Measurements from ENCODE around the gene EWSR1. TPM values are rescaled to one million over a fixed set of nuclear protein-coding genes. Genes with fewer than 3 reads are reported as not detected.
"Not testable (repeated sequence)": the region's sequence is repeated elsewhere in the genome, so short reads cannot be mapped to it uniquely, and the experiment has no call there.

Gene EWSR1
- total RNA-seq, 4 donors from 2014 or later, result 132 to 308 (median 170) TPM

- Histone ChIP-seq H3K4me1 (no peaks in the 10 kb centered on the region), H3K4me3 (no peak overlapping the region), H3K9me3 (no peaks in the 10 kb centered on the region), H3K27ac (no peak overlapping the region), H3K27me3 (no peaks in the 10 kb centered on the region), H3K36me3 (no peaks in the 10 kb centered on the region)
- DNase-seq (ENCODE audit: low spot score in 2 of 2), result peak in 1 of 2 donors; percentile 50
- 60% methylated on average over 5 of the region's 7 CpGs for WGBS
- no peak for TF ChIP-seq POLR2A (IDR thresholded peaks at IDR 0.05)
- no peak for TF ChIP-seq EP300 (IDR thresholded peaks at IDR 0.05)
- no peak for TF ChIP-seq POLR2AphosphoS5 (IDR thresholded peaks at IDR 0.05)
- TF ChIP-seq, protein P1, sequence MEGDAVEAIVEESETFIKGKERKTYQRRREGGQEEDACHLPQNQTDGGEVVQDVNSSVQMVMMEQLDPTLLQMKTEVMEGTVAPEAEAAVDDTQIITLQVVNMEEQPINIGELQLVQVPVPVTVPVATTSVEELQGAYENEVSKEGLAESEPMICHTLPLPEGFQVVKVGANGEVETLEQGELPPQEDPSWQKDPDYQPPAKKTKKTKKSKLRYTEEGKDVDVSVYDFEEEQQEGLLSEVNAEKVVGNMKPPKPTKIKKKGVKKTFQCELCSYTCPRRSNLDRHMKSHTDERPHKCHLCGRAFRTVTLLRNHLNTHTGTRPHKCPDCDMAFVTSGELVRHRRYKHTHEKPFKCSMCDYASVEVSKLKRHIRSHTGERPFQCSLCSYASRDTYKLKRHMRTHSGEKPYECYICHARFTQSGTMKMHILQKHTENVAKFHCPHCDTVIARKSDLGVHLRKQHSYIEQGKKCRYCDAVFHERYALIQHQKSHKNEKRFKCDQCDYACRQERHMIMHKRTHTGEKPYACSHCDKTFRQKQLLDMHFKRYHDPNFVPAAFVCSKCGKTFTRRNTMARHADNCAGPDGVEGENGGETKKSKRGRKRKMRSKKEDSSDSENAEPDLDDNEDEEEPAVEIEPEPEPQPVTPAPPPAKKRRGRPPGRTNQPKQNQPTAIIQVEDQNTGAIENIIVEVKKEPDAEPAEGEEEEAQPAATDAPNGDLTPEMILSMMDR (IDR thresholded peaks at IDR 0.05), result no peak
Measured at GRCh38 chr22:29244785-29245625, 23.1 kb upstream of the EWSR1 start.

DNA sequence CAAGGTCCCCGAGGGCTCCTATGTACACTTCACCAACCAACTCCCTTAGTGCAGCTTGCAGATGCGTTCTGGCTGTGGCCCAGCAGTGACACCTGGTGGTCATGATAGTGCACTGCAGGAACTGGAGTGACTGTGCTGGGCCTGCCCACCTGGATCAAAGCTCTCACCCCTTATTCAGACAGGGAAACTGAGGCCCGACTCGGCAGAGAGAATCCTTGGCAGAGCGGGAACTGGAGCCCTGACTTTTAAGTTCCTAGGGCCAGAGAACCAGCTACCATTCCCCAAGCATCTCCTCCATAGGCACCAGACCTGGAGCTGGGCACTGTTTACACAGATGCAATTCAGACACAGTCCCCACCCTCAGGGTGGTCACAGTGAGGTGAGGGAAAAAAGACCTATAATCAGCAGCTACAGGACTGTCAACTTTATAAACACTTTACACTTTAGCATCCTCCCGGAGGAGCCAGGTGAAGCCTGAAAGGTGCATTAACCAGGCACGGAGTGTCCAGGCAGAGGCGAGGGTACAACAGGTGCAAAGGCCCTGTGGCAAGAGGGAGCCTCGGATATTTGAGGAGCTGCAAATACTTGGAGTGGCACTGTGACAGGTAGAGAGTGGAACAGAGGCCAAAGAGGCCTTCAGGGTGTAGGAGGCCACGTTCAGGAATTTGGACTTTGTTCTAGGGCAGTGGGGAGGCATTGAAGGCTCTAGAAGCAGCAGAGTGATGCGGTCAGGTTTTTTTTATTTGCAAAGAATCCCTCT is 22.3 kb upstream of the EWSR1 start:
- no peak overlapping the region for H3K4me3 ChIP-seq
- no peak for DNase-seq (ENCODE audit: low spot score in 2 of 2)
- no peak overlapping the region for H3K27ac ChIP-seq
- WGBS, result 59% methylated on average over 8 of the region's 11 CpGs
- no peaks in the 10 kb centered on the region for H3K9me3 ChIP-seq
- TF ChIP-seq, protein P1 (IDR thresholded peaks at IDR 0.05), result peak; percentile 93 to 97
- TF ChIP-seq EP300 (IDR thresholded peaks at IDR 0.05) (no peak), POLR2A (IDR thresholded peaks at IDR 0.05) (no peak)
- no peaks in the 10 kb centered on the region for H3K4me1 ChIP-seq
- no peaks in the 10 kb centered on the region for H3K27me3 ChIP-seq
- no peaks in the 10 kb centered on the region for H3K36me3 ChIP-seq

DNA sequence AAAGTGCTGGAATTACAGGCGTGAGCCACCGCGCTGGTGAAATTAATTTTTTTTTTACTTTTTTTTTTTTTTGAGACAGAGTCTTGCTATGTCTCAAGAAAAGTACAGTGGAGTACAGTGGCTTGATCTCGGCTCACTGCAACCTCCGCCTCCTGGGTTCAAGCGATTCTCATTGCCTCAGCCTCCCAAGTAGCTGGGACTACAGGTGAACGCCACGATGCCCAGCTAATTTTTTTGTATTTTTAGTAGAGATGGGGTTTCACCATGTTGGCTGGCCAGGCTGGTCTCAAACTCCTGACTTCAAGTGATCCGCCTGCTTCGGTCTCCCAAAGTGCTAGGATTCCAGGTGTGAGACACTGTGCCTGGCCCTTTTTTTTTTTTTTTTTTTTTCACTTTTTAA is 20.2 kb upstream of the EWSR1 start:
- not testable (repeated sequence) for H3K27me3 ChIP-seq; H3K9me3 ChIP-seq; H3K27ac ChIP-seq; H3K4me3 ChIP-seq; H3K36me3 ChIP-seq; H3K4me1 ChIP-seq; DNase-seq (ENCODE audit: low spot score in 2 of 2)
- whole genome bisulfite sequencing, result 94% methylated on average over 10 of the region's 10 CpGs

DNA sequence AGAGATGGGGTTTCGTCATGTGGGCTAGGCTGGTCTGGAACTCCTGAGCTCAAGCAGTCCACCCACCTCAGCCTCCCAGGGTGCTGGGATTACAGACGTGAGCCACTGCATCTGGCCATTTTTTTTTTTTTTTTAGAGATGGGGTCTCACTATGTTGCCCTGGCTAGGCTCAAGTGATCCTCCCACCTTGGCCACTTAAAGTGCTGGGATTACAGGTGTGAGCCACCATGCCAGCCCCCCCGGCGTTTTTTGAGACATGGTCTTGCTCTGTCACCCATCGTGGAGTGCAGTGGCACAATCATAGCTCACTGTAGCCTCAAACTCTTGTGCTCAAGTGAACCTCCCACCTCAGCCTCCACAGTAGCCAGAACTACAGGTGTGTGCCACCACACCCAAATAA is 16.8 kb upstream of the EWSR1 start:
- H3K4me1 ChIP-seq, result no peaks in the 10 kb centered on the region
- WGBS, result 97% methylated on average over 5 of the region's 5 CpGs
- H3K27ac ChIP-seq, result no peak overlapping the region
- no peak overlapping the region for H3K4me3 ChIP-seq
- no peaks in the 10 kb centered on the region for H3K9me3 ChIP-seq
- no peaks in the 10 kb centered on the region for H3K27me3 ChIP-seq
- no peak for DNase-seq (ENCODE audit: low spot score in 2 of 2)
- H3K36me3 ChIP-seq, result no peaks in the 10 kb centered on the region
- no peak for TF ChIP-seq POLR2AphosphoS5 (IDR thresholded peaks at IDR 0.05)

DNA sequence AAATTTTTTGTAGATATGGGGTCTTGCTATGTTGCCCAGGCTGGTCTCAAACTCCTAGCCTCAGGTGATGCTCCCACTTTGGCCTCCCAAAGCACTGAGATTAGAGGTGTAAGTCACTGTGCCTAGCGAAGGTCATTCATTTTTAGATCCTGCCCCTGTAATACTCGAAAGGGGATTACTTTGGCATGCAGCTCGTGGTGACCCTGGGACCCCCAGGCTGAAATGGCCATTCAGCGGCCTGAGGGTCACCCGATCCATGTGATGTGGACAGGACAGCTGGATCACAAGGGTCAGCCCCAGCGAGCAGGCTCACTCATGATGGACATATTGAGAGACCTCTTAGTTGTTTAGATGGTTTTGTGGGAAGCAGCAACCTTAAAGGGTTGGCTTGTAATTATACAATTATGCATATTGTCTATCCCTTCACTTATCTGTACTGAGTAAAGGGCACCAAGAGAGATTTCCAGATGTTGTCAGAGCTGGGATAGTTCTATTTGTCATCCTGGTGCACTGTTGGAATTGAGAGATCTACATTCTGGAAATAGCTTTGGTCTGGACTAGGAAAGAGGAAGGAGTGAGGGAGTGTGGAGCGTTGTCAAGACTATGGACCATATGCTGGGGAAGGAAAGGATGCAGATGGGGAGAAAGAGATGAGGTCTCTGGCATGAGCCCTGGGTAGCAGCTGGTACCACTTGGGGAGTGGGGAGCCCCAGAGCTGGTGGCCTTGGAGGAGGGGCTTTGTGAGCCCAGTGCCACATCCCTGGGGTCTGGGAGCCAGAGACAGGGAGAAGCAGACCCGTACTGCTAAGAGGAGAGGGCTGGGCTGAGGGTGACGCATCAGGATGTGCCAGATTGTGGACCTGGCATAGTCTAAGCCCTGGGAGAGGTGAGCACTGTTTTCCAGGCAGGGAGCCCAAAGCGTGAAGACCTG is 15.8 kb upstream of the EWSR1 start:
- H3K4me3 ChIP-seq, result no peak overlapping the region
- no peaks in the 10 kb centered on the region for H3K27me3 ChIP-seq
- peak in 1 of 2 donors; percentile 40 for DNase-seq (ENCODE audit: low spot score in 2 of 2)
- 85% methylated on average over 7 of the region's 10 CpGs for WGBS
- H3K4me1 ChIP-seq, result no peaks in the 10 kb centered on the region
- H3K36me3 ChIP-seq, result no peaks in the 10 kb centered on the region
- no peak overlapping the region for H3K27ac ChIP-seq
- TF ChIP-seq POLR2AphosphoS5 (IDR thresholded peaks at IDR 0.05) (no peak), EP300 (IDR thresholded peaks at IDR 0.05) (no peak), POLR2A (IDR thresholded peaks at IDR 0.05) (no peak)
- TF ChIP-seq, protein P1 (IDR thresholded peaks at IDR 0.05), result no peak
- H3K9me3 ChIP-seq, result no peaks in the 10 kb centered on the region
